Gastrocnemius medialis (tissue), 4 donors: Measurements from ENCODE around the gene PTPN6.

Source experiments
- POLR2A ChIP-seq, 2 donors: fragments of 450-650 bp; IDR thresholded peaks; one replicate each; pipeline ENCODE4 v1.6.1; 2017; ENCODE audit warnings: antibody characterized with exemption in 2 of 2, mild to moderate bottlenecking in 2 of 2, moderate library complexity in 2 of 2
- TF ChIP-seq, protein P1 (sequence below), 5 experiments: fragments of 450-650 bp in 3 of 5; fragments of 200-600 bp in 2 of 5; sonication (generic) in 2 of 5; IDR thresholded peaks in 4 of 5; conservative IDR thresholded peaks in 1 of 5; 1 replicate in 4 of 5; 2 replicates in 1 of 5; pipeline ENCODE4 v1.5.1; 2016 to 2019; ENCODE audit warnings: antibody characterized with exemption in 5 of 5, mild to moderate bottlenecking in 3 of 5, moderate library complexity in 3 of 5

DNA sequence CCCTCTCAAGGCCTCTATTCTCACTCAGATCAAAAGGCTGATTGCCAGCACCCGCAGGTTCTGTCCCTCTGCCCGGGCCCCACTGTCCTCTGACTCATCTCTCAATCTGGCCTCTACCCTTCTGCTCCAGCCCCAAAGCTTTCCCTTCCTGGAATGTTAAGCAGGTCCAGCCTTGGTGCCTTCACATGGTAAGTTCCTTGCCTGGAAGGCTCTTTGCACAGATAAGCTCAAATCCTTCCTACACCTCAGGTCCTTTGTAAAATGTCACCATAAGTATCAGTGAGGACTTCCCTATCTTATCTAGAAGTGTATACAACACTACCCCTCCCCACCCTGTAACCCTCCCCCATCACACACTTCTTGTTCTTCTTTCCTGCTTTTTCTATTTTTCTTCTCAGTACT, 44.9 kb downstream of the PTPN6 start:
- TF ChIP-seq, protein P1, sequence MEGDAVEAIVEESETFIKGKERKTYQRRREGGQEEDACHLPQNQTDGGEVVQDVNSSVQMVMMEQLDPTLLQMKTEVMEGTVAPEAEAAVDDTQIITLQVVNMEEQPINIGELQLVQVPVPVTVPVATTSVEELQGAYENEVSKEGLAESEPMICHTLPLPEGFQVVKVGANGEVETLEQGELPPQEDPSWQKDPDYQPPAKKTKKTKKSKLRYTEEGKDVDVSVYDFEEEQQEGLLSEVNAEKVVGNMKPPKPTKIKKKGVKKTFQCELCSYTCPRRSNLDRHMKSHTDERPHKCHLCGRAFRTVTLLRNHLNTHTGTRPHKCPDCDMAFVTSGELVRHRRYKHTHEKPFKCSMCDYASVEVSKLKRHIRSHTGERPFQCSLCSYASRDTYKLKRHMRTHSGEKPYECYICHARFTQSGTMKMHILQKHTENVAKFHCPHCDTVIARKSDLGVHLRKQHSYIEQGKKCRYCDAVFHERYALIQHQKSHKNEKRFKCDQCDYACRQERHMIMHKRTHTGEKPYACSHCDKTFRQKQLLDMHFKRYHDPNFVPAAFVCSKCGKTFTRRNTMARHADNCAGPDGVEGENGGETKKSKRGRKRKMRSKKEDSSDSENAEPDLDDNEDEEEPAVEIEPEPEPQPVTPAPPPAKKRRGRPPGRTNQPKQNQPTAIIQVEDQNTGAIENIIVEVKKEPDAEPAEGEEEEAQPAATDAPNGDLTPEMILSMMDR (IDR thresholded peaks at IDR 0.05 in 4 of 5, conservative IDR thresholded peaks at IDR 0.05 in 1 of 5): no peak
- no peak for TF ChIP-seq POLR2A (IDR thresholded peaks at IDR 0.05)
